Measurements from ENCODE around the gene JAG2.

JAG2 gene

GRCh38 chr14:105096206-105096875 lies 72.2 kb downstream of the JAG2 start:
- TF ChIP-seq EZH2phosphoT487 (conservative IDR thresholded peaks at IDR 0.05; ENCODE audit: low read length) = no peak
- no peak for TF ChIP-seq CTCF (IDR thresholded peaks at IDR 0.05; ENCODE audit: insufficient read depth, low read length, poor library complexity, severe bottlenecking)
- no peaks in the 10 kb centered on the region for H3K27me3 ChIP-seq (ENCODE audit: low read length)
- H3K36me3 ChIP-seq (ENCODE audit: low read length) = no peaks in the 10 kb centered on the region
- H4K20me1 ChIP-seq (ENCODE audit: low read depth, low read length) = no peaks in the 10 kb centered on the region
- no peaks in the 10 kb centered on the region for H3K9me3 ChIP-seq (ENCODE audit: insufficient read depth, low read length)
- H2AFZ ChIP-seq (ENCODE audit: low read depth, low read length, severe bottlenecking) = no peak overlapping the region
- H3F3A ChIP-seq (ENCODE audit: insufficient read depth) = no peaks in the 10 kb centered on the region
- H3K27ac ChIP-seq (ENCODE audit: low read depth, low read length) = no peak overlapping the region
- H3K4me3 ChIP-seq (ENCODE audit: insufficient read depth, low read length, poor library complexity, severe bottlenecking) = no peak overlapping the region
- H3K9ac ChIP-seq (ENCODE audit: low read length) = no peak overlapping the region
- H3K9me2 ChIP-seq (replicated peaks; ENCODE audit: insufficient read depth, low read length) = no peaks in the 10 kb centered on the region
- H3K4me2 ChIP-seq (ENCODE audit: low read depth, low read length, poor library complexity, severe bottlenecking) = no peak overlapping the region
- no peaks in the 10 kb centered on the region for H3K79me2 ChIP-seq (ENCODE audit: insufficient read depth, low read length)

GRCh38 chr14:105095236-105095805 lies 73.3 kb downstream of the JAG2 start:
- H3K9ac ChIP-seq (ENCODE audit: low read length) = no peak overlapping the region
- no peaks in the 10 kb centered on the region for H4K20me1 ChIP-seq (ENCODE audit: low read depth, low read length)
- H3K27ac ChIP-seq (ENCODE audit: low read depth, low read length) = no peak overlapping the region
- H3K4me2 ChIP-seq (ENCODE audit: low read depth, low read length, poor library complexity, severe bottlenecking) = no peak overlapping the region
- no peaks in the 10 kb centered on the region for H3F3A ChIP-seq (ENCODE audit: insufficient read depth)
- H3K4me3 ChIP-seq (ENCODE audit: insufficient read depth, low read length, poor library complexity, severe bottlenecking) = no peak overlapping the region
- H3K9me3 ChIP-seq (ENCODE audit: insufficient read depth, low read length) = no peaks in the 10 kb centered on the region
- H2AFZ ChIP-seq (ENCODE audit: low read depth, low read length, severe bottlenecking) = no peak overlapping the region
- no peaks in the 10 kb centered on the region for H3K9me2 ChIP-seq (replicated peaks; ENCODE audit: insufficient read depth, low read length)
- TF ChIP-seq EZH2phosphoT487 (conservative IDR thresholded peaks at IDR 0.05; ENCODE audit: low read length) (no peak), CTCF (IDR thresholded peaks at IDR 0.05; ENCODE audit: insufficient read depth, low read length, poor library complexity, severe bottlenecking) (no peak)
- no peaks in the 10 kb centered on the region for H3K36me3 ChIP-seq (ENCODE audit: low read length)
- no peaks in the 10 kb centered on the region for H3K27me3 ChIP-seq (ENCODE audit: low read length)
- H3K79me2 ChIP-seq (ENCODE audit: insufficient read depth, low read length) = no peaks in the 10 kb centered on the region

- Histone ChIP-seq H3K27ac (ENCODE audit: low read depth, low read length) (no peak overlapping the region), H4K20me1 (ENCODE audit: low read depth, low read length) (no peaks in the 10 kb centered on the region), H3K9ac (ENCODE audit: low read length) (no peak overlapping the region), H3K27me3 (ENCODE audit: low read length) (no peaks in the 10 kb centered on the region), H3F3A (ENCODE audit: insufficient read depth) (no peaks in the 10 kb centered on the region), H3K36me3 (ENCODE audit: low read length) (no peaks in the 10 kb centered on the region), H3K4me2 (ENCODE audit: low read depth, low read length, poor library complexity, severe bottlenecking) (peak overlapping the region; percentile 49), H3K4me3 (ENCODE audit: insufficient read depth, low read length, poor library complexity, severe bottlenecking) (no peak overlapping the region), H3K79me2 (ENCODE audit: insufficient read depth, low read length) (no peaks in the 10 kb centered on the region), H3K9me2 (replicated peaks; ENCODE audit: insufficient read depth, low read length) (no peaks in the 10 kb centered on the region), H3K9me3 (ENCODE audit: insufficient read depth, low read length) (no peaks in the 10 kb centered on the region), H2AFZ (ENCODE audit: low read depth, low read length, severe bottlenecking) (no peak overlapping the region)
- no peak for TF ChIP-seq EZH2phosphoT487 (conservative IDR thresholded peaks at IDR 0.05; ENCODE audit: low read length)
- no peak for TF ChIP-seq CTCF (IDR thresholded peaks at IDR 0.05; ENCODE audit: insufficient read depth, low read length, poor library complexity, severe bottlenecking)
Measured at GRCh38 chr14:105094193-105094907, 74.2 kb downstream of the JAG2 start.
